Heart left ventricle (tissue), 13 donors: ENCODE results near the gene RIC8A.

Experiments
- POLR2A ChIP-seq, 2 donors: fragments of 450-650 bp; IDR thresholded peaks; one replicate each; pipeline ENCODE4 v1.6.1; 2017; ENCODE audit warnings: antibody characterized with exemption in 2 of 2, mild to moderate bottlenecking in 2 of 2, moderate library complexity in 2 of 2
- TF ChIP-seq, protein P1 (sequence below), 12 donors: fragments of 200-600 bp; sonication (generic) in 4 of 12; IDR thresholded peaks; one replicate each; pipeline versions ENCODE4 v1.5.0 to v1.8.0; 2018 to 2022; ENCODE audit warnings: antibody characterized with exemption in 12 of 12, mild to moderate bottlenecking in 5 of 12
- donor health status: ischemic (EF 13 %, LVEDD 7.1; RV severe dilation, severe dysfunction).
- donor health status: DM: no; HTN: yes; CAD: no.
- donor health status: DM: no; HTN: no; CAD: no.
- donor health status: ischemic (EF 25% LVEDD 6.9; RV normal size, moderate dysfunction).
- donor health status: ischemic (EF 25% LVEDD 5.7; RV mildly dilated, moderate dysfunction).
- donor health status: ischemic (EF 35%, LVEDD 5.7; RV mildly dilated, moderate dysfunction).
- donor health status: nonischemic (EF 11% LVEDD 7.7; RV severe dilation, severe dysfunction).
- donor health status: DM: yes; HTN: yes; CAD: no.
- donor health status: PGD.
- donor health status: ischemic (EF 29% LVEDD 5.4; RV normal size, mild dysfunction).
- donor health status: nonischemic (EF 23%, LVEDD 6.1; RV moderate dilation, normal function).

DNA sequence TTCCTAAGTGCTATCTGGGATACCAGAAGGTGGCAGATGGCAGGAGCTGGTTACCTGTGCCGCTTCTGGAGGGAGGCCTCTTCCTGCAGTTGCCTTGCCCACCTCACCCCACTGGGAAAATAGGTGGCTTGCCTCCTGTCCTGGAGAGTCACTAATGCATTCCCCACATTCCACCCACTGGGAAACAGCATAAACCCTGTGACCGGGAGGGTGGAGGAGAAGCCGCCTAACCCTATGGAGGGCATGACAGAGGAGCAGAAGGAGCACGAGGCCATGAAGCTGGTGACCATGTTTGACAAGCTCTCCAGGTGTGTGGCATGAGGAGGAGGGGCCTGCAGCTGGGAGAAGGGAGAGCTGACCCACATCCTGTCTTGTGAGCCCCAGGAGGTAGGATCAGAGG is 5.6 kb downstream of the RIC8A start:
- TF ChIP-seq, protein P1, sequence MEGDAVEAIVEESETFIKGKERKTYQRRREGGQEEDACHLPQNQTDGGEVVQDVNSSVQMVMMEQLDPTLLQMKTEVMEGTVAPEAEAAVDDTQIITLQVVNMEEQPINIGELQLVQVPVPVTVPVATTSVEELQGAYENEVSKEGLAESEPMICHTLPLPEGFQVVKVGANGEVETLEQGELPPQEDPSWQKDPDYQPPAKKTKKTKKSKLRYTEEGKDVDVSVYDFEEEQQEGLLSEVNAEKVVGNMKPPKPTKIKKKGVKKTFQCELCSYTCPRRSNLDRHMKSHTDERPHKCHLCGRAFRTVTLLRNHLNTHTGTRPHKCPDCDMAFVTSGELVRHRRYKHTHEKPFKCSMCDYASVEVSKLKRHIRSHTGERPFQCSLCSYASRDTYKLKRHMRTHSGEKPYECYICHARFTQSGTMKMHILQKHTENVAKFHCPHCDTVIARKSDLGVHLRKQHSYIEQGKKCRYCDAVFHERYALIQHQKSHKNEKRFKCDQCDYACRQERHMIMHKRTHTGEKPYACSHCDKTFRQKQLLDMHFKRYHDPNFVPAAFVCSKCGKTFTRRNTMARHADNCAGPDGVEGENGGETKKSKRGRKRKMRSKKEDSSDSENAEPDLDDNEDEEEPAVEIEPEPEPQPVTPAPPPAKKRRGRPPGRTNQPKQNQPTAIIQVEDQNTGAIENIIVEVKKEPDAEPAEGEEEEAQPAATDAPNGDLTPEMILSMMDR (IDR thresholded peaks at IDR 0.05), result no peak
- TF ChIP-seq POLR2A (IDR thresholded peaks at IDR 0.05), result no peak
